ACC112 (cell line): ENCODE data around the gene FBXW5.

Experiments
- H2AFZ ChIP-seq: fragments of 200-600 bp; sonication (generic); one replicate; pipeline ENCODE4 v1.6.0; 2017; ENCODE audit warnings: antibody characterized with exemption, low read length; ENCODE audit not compliant: unreplicated experiment
- H3K27ac ChIP-seq: fragments of 200-600 bp; sonication (generic); 2 replicates; pipeline ENCODE4 v1.5.1; 2014; ENCODE audit warnings: low read depth, mild to moderate bottlenecking, antibody characterized with exemption, low read length, moderate library complexity
- H3K27me3 ChIP-seq: fragments of 200-600 bp; sonication (generic); 2 replicates; pipeline ENCODE4 v1.6.1; 2014; ENCODE audit warnings: mild to moderate bottlenecking, antibody characterized with exemption, low read length, moderate library complexity, mixed read lengths; ENCODE audit not compliant: insufficient read depth
- H3K36me3 ChIP-seq: fragments of 200-600 bp; sonication (generic); 2 replicates; pipeline ENCODE4 v1.6.1; 2016; ENCODE audit warnings: mild to moderate bottlenecking, antibody characterized with exemption, low read length, moderate library complexity, mixed read lengths; ENCODE audit not compliant: insufficient read depth
- H3K4me1 ChIP-seq: fragments of 200-600 bp; sonication (generic); one replicate; pipeline ENCODE4 v1.6.1; 2016; ENCODE audit warnings: low read length, mixed read lengths; ENCODE audit not compliant: insufficient read depth, unreplicated experiment, control insufficient read depth
- H3K4me3 ChIP-seq: fragments of 200-600 bp; sonication (generic); 2 replicates; pipeline ENCODE4 v1.5.1; 2014; ENCODE audit warnings: mild to moderate bottlenecking, low read depth, low read length
- H3K79me2 ChIP-seq: fragments of 200-600 bp; sonication (generic); one replicate; pipeline ENCODE4 v1.6.0; 2016; ENCODE audit warnings: low read length; ENCODE audit not compliant: control insufficient read depth, unreplicated experiment, insufficient read depth

Gene FBXW5

GRCh38 chr9:136983167-136983566 is 38.6 kb upstream of the FBXW5 start:
- Histone ChIP-seq H3K27me3 (peaks cover 27% of the 10 kb centered on the region), H3K27ac (no peak overlapping the region), H3K4me3 (no peak overlapping the region)

DNA sequence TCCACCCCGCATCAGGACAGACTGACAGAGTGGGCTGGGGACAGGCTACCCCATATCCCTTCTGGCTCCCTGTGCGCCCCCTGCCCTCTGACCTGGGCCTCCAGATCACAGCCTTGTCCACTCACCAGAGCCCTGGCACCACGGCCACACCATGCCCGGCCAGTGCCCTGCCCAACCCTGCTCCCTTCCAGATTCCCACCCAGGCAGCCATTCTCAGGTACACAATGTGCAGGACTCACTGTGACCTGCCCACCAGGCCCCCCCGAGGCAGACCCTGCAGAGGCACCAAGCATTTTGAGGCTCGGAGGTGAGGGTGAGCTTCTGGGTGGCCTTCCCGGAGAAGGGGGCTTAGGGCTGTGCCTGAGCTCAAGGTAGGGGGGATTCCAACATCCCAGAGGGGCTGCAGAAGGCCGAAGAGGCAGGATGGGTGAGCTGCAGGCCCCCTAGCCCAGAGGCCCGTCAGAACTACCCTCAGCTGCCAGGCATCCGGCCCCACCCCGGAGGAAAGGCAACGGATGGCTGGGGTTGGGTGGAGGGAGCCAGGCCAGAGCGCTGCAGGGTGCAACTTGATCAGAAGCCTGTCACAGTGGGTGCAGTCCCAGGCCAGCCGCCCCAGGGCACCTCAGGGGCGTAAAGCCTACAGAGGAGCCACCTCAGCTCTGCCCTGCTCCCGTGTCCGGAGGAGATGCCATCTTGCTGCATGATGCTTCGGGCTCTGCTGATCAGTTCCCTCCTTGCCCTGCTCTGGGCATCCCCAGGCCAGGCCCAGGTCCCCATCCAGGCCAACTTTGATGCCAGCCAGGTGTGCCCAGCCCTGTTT is 37.9 kb upstream of the FBXW5 start, which contains the start of gene LCNL1:
LCNL1 (plus strand) TSS at position 762 of the 820 bp plus-strand sequence. CDS start 594 bp downstream, outside the sequence.
- Histone ChIP-seq H3K27me3 (peaks cover 27% of the 10 kb centered on the region), H3K27ac (no peak within 1 kb of the TSS)

More at GRCh38 chr9:136983167-136983566, 38.6 kb upstream of the FBXW5 start:
- H3K36me3 ChIP-seq = no peaks in the 10 kb centered on the region
- H2AFZ ChIP-seq = no peak overlapping the region
- H3K4me1 ChIP-seq = no peaks in the 10 kb centered on the region
- no peaks in the 10 kb centered on the region for H3K79me2 ChIP-seq

GRCh38 chr9:136981588-136982231 is 37.2 kb upstream of the FBXW5 start:
- H3K79me2 ChIP-seq = no peaks in the 10 kb centered on the region
- H3K4me3 ChIP-seq = no peak overlapping the region
- no peaks in the 10 kb centered on the region for H3K36me3 ChIP-seq
- H3K4me1 ChIP-seq = no peaks in the 10 kb centered on the region
- no peak overlapping the region for H2AFZ ChIP-seq
- H3K27ac ChIP-seq = no peak overlapping the region
- H3K27me3 ChIP-seq = peaks cover 27% of the 10 kb centered on the region

More for the DNA sequence above, 37.9 kb upstream of the FBXW5 start, which contains the start of gene LCNL1:
- Histone ChIP-seq H3K79me2 (no peaks in the 10 kb centered on the region), H3K4me3 (no peak within 1 kb of the TSS), H3K36me3 (no peaks in the 10 kb centered on the region), H2AFZ (no peak within 1 kb of the TSS), H3K4me1 (no peaks in the 10 kb centered on the region)

DNA sequence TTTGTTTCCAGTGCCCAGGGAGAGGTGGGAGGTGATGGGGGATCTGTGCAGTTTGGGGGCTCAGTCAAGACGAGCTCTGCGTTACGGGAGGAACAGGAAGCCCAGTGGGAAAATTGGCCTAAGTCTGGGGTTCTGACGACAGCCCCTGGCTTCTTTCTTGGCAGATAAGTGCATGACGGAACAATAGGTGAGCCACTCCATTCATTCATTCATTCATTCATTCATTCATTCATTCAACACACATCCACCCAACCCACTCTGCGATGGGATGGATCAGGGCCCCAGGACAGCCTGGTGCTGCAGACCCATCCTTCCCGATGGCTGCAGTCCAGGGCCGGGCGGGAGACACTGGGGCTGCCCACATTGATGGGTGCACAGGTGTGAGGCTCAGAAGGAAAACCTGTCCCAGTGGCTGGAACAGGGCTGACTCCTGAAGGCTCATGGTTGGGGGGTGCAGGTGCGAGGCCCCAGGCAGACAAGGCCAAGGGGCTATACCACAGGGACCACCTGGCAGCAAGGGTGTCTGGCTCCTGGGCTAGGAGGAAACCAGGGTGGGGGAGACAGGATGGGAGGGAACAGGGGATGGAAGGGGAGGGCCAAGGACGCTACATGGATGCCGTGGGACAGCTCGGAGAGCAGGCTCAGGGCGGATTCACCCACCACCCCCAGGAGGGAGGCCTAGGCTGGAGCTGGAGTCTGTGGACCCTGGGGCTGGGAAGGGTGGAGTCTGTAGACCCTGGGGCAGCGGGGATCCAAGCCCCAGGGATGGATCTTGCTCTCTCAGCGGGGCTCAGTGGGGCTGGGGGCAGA is 36.3 kb upstream of the FBXW5 start:
- Histone ChIP-seq H3K79me2 (no peaks in the 10 kb centered on the region), H3K27me3 (peaks cover 23% of the 10 kb centered on the region), H3K27ac (no peak overlapping the region), H3K4me3 (no peak overlapping the region), H3K36me3 (no peaks in the 10 kb centered on the region), H2AFZ (no peak overlapping the region), H3K4me1 (no peaks in the 10 kb centered on the region)

GRCh38 chr9:136979769-136980587 is 35.4 kb upstream of the FBXW5 start:
- H3K27me3 ChIP-seq = peaks cover 15% of the 10 kb centered on the region
- H3K4me1 ChIP-seq = no peaks in the 10 kb centered on the region

GRCh38 chr9:136978865-136979544 is 34.5 kb upstream of the FBXW5 start:
- Histone ChIP-seq H3K79me2 (no peaks in the 10 kb centered on the region), H2AFZ (no peak overlapping the region), H3K36me3 (no peaks in the 10 kb centered on the region), H3K4me1 (no peaks in the 10 kb centered on the region), H3K4me3 (no peak overlapping the region), H3K27me3 (0 out of 2 replicates have a peak, but pooled peaks cover 5% of the 10 kb centered on the region), H3K27ac (no peak overlapping the region)

More at GRCh38 chr9:136979769-136980587, 35.4 kb upstream of the FBXW5 start:
- Histone ChIP-seq H3K36me3 (no peaks in the 10 kb centered on the region), H3K27ac (no peak overlapping the region), H2AFZ (no peak overlapping the region), H3K4me3 (no peak overlapping the region), H3K79me2 (no peaks in the 10 kb centered on the region)

- H3K79me2 ChIP-seq = no peaks in the 10 kb centered on the region
- no peaks in the 10 kb centered on the region for H3K4me1 ChIP-seq
- H3K27me3 ChIP-seq = no peaks in the 10 kb centered on the region
- H2AFZ ChIP-seq = peak overlapping the region; percentile 89
- no peak overlapping the region for H3K27ac ChIP-seq
- H3K36me3 ChIP-seq = no peaks in the 10 kb centered on the region
- peak overlapping the region; percentile 74 for H3K4me3 ChIP-seq
Measured at GRCh38 chr9:136978073-136978864, 33.7 kb upstream of the FBXW5 start.

GRCh38 chr9:136977649-136978072 is 33.1 kb upstream of the FBXW5 start:
- no peaks in the 10 kb centered on the region for H3K36me3 ChIP-seq
- peak overlapping the region; percentile 89 for H2AFZ ChIP-seq
- no peak overlapping the region for H3K27ac ChIP-seq
- H3K4me1 ChIP-seq = no peaks in the 10 kb centered on the region
- H3K4me3 ChIP-seq = peak overlapping the region; percentile 74
- no peaks in the 10 kb centered on the region for H3K79me2 ChIP-seq
- H3K27me3 ChIP-seq = no peaks in the 10 kb centered on the region

- peak within 1 kb of the TSS; percentile 74 for H3K4me3 ChIP-seq
Measured at GRCh38 chr9:136977223-136977622, 32.7 kb upstream of the FBXW5 start, which contains the start of gene PTGDS. Gene PTGDS (plus strand): TSS chr9:136977504. CDS start chr9:136977579, 75 bp downstream.

More at GRCh38 chr9:136977223-136977622, 32.7 kb upstream of the FBXW5 start, which contains the start of gene PTGDS:
- Histone ChIP-seq H3K27me3 (no peaks in the 10 kb centered on the region), H3K4me1 (no peaks in the 10 kb centered on the region), H3K36me3 (no peaks in the 10 kb centered on the region), H3K27ac (no peak within 1 kb of the TSS), H3K79me2 (no peaks in the 10 kb centered on the region), H2AFZ (peak within 1 kb of the TSS; percentile 89)
